CD4-positive, alpha-beta T cell (primary cell): ENCODE data around the gene PPP1CA. TPM values are rescaled to one million over a fixed set of nuclear protein-coding genes. Genes with fewer than 3 reads are reported as not detected.

Source experiments
- ATAC-seq: fragments of 200-7000 bp; cut with Tn5 transposase; one replicate; pipeline ENCODE4 v1.10.0; 2022; ENCODE audit warnings: mild to moderate bottlenecking; ENCODE audit not compliant: poor library complexity
- CTCF ChIA-PET: fragments of 350-600 bp; sonication (Branson Sonifier 250); formaldehyde crosslinking; loops from one replicate; lab custom pipeline; 2021; ENCODE audit warnings: antibody characterized with exemption, inconsistent platforms; lab: Charles Lee
- POLR2A ChIA-PET: fragments of 350-600 bp; sonication (Branson Sonifier 250); formaldehyde crosslinking; loops from one replicate; lab custom pipeline; 2021; ENCODE audit warnings: antibody characterized with exemption, inconsistent platforms; lab: Charles Lee
- DNase-seq, 14 experiments: peaks; one replicate each; pipeline ENCODE4 v3.0.0-alpha.2; 2013 to 2020; ENCODE audit warnings: mixed read lengths in 2 of 14
- H3K27ac ChIP-seq, 2 donors: one replicate each; pipeline versions ENCODE4 v1.5.1 to v1.7.0; 2013; ENCODE audit warnings: low read length in 2 of 2, low read depth in 1 of 2, mild to moderate bottlenecking in 1 of 2
- H3K27me3 ChIP-seq, 2 experiments: 1 replicate in 1 of 2; 2 replicates in 1 of 2; pipeline versions ENCODE4 v1.6.1 to v1.7.0; 2013; ENCODE audit warnings: low read length in 2 of 2, control low read depth in 1 of 2, mild to moderate bottlenecking in 1 of 2, moderate library complexity in 1 of 2; ENCODE audit not compliant: insufficient read depth in 2 of 2, control insufficient read depth in 1 of 2
- H3K36me3 ChIP-seq: one replicate; pipeline ENCODE4 v1.6.1; 2013; ENCODE audit warnings: low read length, control low read depth; ENCODE audit not compliant: insufficient read depth
- H3K4me1 ChIP-seq: one replicate; pipeline ENCODE4 v1.6.1; 2013; ENCODE audit warnings: low read length, control low read depth; ENCODE audit not compliant: insufficient read depth
- H3K4me3 ChIP-seq: one replicate; pipeline ENCODE4 v1.5.1; 2013; ENCODE audit warnings: mild to moderate bottlenecking, low read length, moderate library complexity
- H3K9me3 ChIP-seq, 2 experiments: 1 replicate in 1 of 2; 2 replicates in 1 of 2; pipeline versions ENCODE4 v1.6.1 to v1.7.0; 2013; ENCODE audit warnings: low read length in 2 of 2, mild to moderate bottlenecking in 2 of 2, control low read depth in 1 of 2, moderate library complexity in 1 of 2; ENCODE audit not compliant: control insufficient read depth in 1 of 2, insufficient read depth in 1 of 2
- H3K27ac Mint-ChIP-seq: one replicate; pipeline ENCODE4 v1.8.0; 2020; ENCODE audit warnings: mixed read lengths
- H3K27me3 Mint-ChIP-seq: one replicate; pipeline ENCODE4 v1.8.0; 2021; ENCODE audit warnings: mixed read lengths
- H3K36me3 Mint-ChIP-seq: one replicate; pipeline ENCODE4 v1.8.0; 2021; ENCODE audit warnings: low read depth, mixed read lengths
- H3K4me1 Mint-ChIP-seq: one replicate; pipeline ENCODE4 v1.8.0; 2021; ENCODE audit warnings: low read depth, mixed read lengths
- H3K4me3 Mint-ChIP-seq: one replicate; pipeline ENCODE4 v1.8.0; 2020; ENCODE audit warnings: mild to moderate bottlenecking, mixed read lengths
- H3K9me3 Mint-ChIP-seq: one replicate; pipeline ENCODE4 v1.8.0; 2020; ENCODE audit warnings: mixed read lengths
- CTCF ChIP-seq: fragments of 200-600 bp; IDR thresholded peaks from one replicate; pipeline ENCODE4 v1.8.0; 2022; ENCODE audit warnings: antibody characterized with exemption, mild to moderate bottlenecking
- intact Hi-C, 2 experiments: fragments of 100-400 bp; cut with DNase I in 1 of 2; cut with micrococcal nuclease in 1 of 2; formaldehyde crosslinking; loops; one replicate each; pipeline versions ENCODE4 v1.15.1 to v1.9.0; 2023 to 2025; cut with DNase I, micrococcal nuclease
- total RNA-seq, 174 experiments: library from RNA in 2 of 174; stranded (reverse) in 2 of 174; gene quantifications; one replicate each; pipeline ENCODE4 v1.2.3 and lab custom pipeline; 2021 to 2026

Gene PPP1CA
- total RNA-seq, 2 experiments from 2014 or later: 42.0 to 45.5 TPM

GRCh38 chr11:67382276-67383136, 19.2 kb downstream of the PPP1CA start:
- Mint-ChIP-seq H3K4me3 (no peak overlapping the region), H3K4me1 (peaks cover 5% of the 10 kb centered on the region), H3K27me3 (peaks cover 4% of the 10 kb centered on the region), H3K9me3 (no peaks in the 10 kb centered on the region), H3K36me3 (no peaks in the 10 kb centered on the region), H3K27ac (no peak overlapping the region)
- Histone ChIP-seq H3K9me3 (no peaks in the 10 kb centered on the region), H3K4me1 (peaks cover 15% of the 10 kb centered on the region), H3K27me3 (no peaks in the 10 kb centered on the region), H3K4me3 (no peak overlapping the region), H3K36me3 (no peaks in the 10 kb centered on the region), H3K27ac (no peak overlapping the region)
- ATAC-seq: peak; percentile 99
- DNase-seq: peak; percentile 72 to 90 (median 82)
- CTCF ChIA-PET: interaction anchor here (0.5 to 6.0 kb wide), 42 partner anchors 9 to 1446 kb away, joined by 3 to 241 read pairs (median 5); partner anchors contain the start of genes ANKRD13D, CLCF1, POLD4 and PPP1CA
- intact Hi-C loops: loop anchor here (1.0 to 10.0 kb wide), 8 partner anchors 25 to 425 kb away; partner anchors contain the start of genes KDM2A (in 1 of the 2) and PC (in 1 of the 2)
- POLR2A ChIA-PET: interaction anchor here (0.6 to 4.0 kb wide), 15 partner anchors 9 to 121 kb away, joined by 3 to 56 read pairs (median 3); partner anchors contain the start of genes AIP, CLCF1, POLD4 and TBC1D10C
- peak; percentile 92 for TF ChIP-seq CTCF

GRCh38 chr11:67381244-67381972, 20.2 kb downstream of the PPP1CA start:
- peaks cover 15% of the 10 kb centered on the region for H3K4me1 ChIP-seq
- Mint-ChIP-seq H3K27me3 (peaks cover 13% of the 10 kb centered on the region), H3K27ac (no peak overlapping the region), H3K4me1 (peaks cover 12% of the 10 kb centered on the region), H3K9me3 (no peaks in the 10 kb centered on the region), H3K4me3 (no peak overlapping the region), H3K36me3 (no peaks in the 10 kb centered on the region)
- H3K4me3 ChIP-seq: no peak overlapping the region
- CTCF ChIA-PET: interaction anchor here (1.1 to 6.0 kb wide), 15 partner anchors 8 to 142 kb away, joined by 3 to 241 read pairs (median 11); partner anchors contain the start of genes CLCF1, POLD4, PPP1CA and RAD9A
- no peak overlapping the region for H3K27ac ChIP-seq
- peaks cover 2 to 4% of the 10 kb centered on the region in 2 experiments for H3K27me3 ChIP-seq
- no peak for TF ChIP-seq CTCF
- no peak for DNase-seq
- no peaks in the 10 kb centered on the region for H3K36me3 ChIP-seq
- intact Hi-C loops: loop anchor here (5.0 to 10.0 kb wide), 3 partner anchors 34 to 424 kb away; partner anchors contain the start of genes KDM2A (in 1 of the 2) and PC (in 1 of the 2)
- ATAC-seq: no peak
- POLR2A ChIA-PET: interaction anchor here (0.6 to 4.0 kb wide), 10 partner anchors 8 to 63 kb away, joined by 3 to 56 read pairs (median 6); partner anchors contain the start of genes CLCF1, POLD4 and TBC1D10C
- H3K9me3 ChIP-seq: no peaks in the 10 kb centered on the region
